Endothelial cell of umbilical vein (primary cell): Measurements from ENCODE around the gene TMEM204.

ENCODE experiments used
- CTCF ChIP-seq, 2 donors: IDR thresholded peaks; 1 replicate in 1 of 2; 2 replicates in 1 of 2; pipeline ENCODE4 v1.5.1; 2011; ENCODE audit warnings: low read length in 2 of 2, mild to moderate bottlenecking in 2 of 2, moderate library complexity in 2 of 2, control low read depth in 1 of 2, inconsistent platforms in 1 of 2, low read depth in 1 of 2; ENCODE audit not compliant: insufficient read depth in 1 of 2; ENCODE audit errors: extremely low read depth in 1 of 2
- EZH2 ChIP-seq: IDR thresholded peaks from 2 replicates; pipeline ENCODE4 v1.6.1; 2012; ENCODE audit warnings: borderline replicate concordance, low read depth, mild to moderate bottlenecking, moderate library complexity, low read length, inconsistent platforms; ENCODE audit not compliant: severe bottlenecking
- FOS ChIP-seq: IDR thresholded peaks from 2 replicates; pipeline ENCODE4 v1.6.1; 2011; ENCODE audit warnings: mild to moderate bottlenecking, low read length, moderate library complexity, borderline replicate concordance; ENCODE audit not compliant: insufficient read depth
- JUN ChIP-seq: IDR thresholded peaks from 2 replicates; pipeline ENCODE4 v1.6.1; 2011; ENCODE audit warnings: borderline replicate concordance, low read depth; ENCODE audit not compliant: insufficient read length, insufficient read depth
- MAX ChIP-seq: IDR thresholded peaks from 2 replicates; pipeline ENCODE4 v1.6.1; 2011; ENCODE audit not compliant: insufficient read depth, insufficient read length
- POLR2A ChIP-seq: IDR thresholded peaks from 2 replicates; pipeline ENCODE4 v1.6.1; 2012; ENCODE audit warnings: low read depth, mild to moderate bottlenecking, control low read depth, low read length
- POLR2AphosphoS5 ChIP-seq: IDR thresholded peaks from 2 replicates; pipeline ENCODE4 v1.6.1; 2012; ENCODE audit warnings: low read depth, mild to moderate bottlenecking, control low read depth, low read length, moderate library complexity; ENCODE audit not compliant: insufficient read depth

GRCh38 chr16:1550069-1550468 lies 16.6 kb downstream of the TMEM204 start:
- TF ChIP-seq CTCF (IDR thresholded peaks at IDR 0.05; ENCODE audit: extremely low read depth in 1 of 2, insufficient read depth in 1 of 2, low read depth in 1 of 2, low read length in 2 of 2): no peak
- no peak for TF ChIP-seq POLR2AphosphoS5
- TF ChIP-seq FOS: no peak
- no peak for TF ChIP-seq EZH2
- no peak for TF ChIP-seq MAX
- no peak for TF ChIP-seq POLR2A
- no peak for TF ChIP-seq JUN
